Activated T-cell treated with anti-CD3 and anti-CD28 coated beads, Interleukin-2, amount 50 U/mL, for 72 hours (primary cell): Measurements from ENCODE around the gene ZNF860. TPM values are rescaled to one million over a fixed set of nuclear protein-coding genes. Genes with fewer than 3 reads are reported as not detected.
"Not testable (repeated sequence)": the region's sequence is repeated elsewhere in the genome, so short reads cannot be mapped to it uniquely, and the experiment has no call there.

Experiments
- ATAC-seq, 2 donors: fragments of 150-1000 bp; cut with Tn5 transposase; replicated peaks in 1 of 2; 2 replicates each; pipeline ENCODE4 v1.10.0; 2021; ENCODE audit warnings: moderate library complexity in 2 of 2, mild to moderate bottlenecking in 1 of 2
- DNase-seq, 2 donors: peaks; one replicate each; pipeline ENCODE4 v3.0.0; 2021 to 2022; ENCODE audit warnings: mixed read lengths in 1 of 2
- H3K27ac Mint-ChIP-seq: one replicate; pipeline ENCODE4 v1.8.0; 2022; ENCODE audit warnings: mild to moderate bottlenecking, moderate library complexity, mixed read lengths
- H3K27me3 Mint-ChIP-seq: one replicate; pipeline ENCODE4 v1.8.0; 2022; ENCODE audit warnings: low read depth, mixed read lengths
- H3K36me3 Mint-ChIP-seq, 2 donors: one replicate each; pipeline ENCODE4 v1.8.0; 2022; ENCODE audit warnings: mixed read lengths in 2 of 2, mild to moderate bottlenecking in 1 of 2; ENCODE audit not compliant: insufficient read depth in 2 of 2
- H3K4me1 Mint-ChIP-seq: one replicate; pipeline ENCODE4 v1.8.0; 2022; ENCODE audit warnings: low read depth, mixed read lengths
- H3K4me3 Mint-ChIP-seq, 2 donors: one replicate each; pipeline ENCODE4 v1.8.0; 2022; ENCODE audit warnings: mild to moderate bottlenecking in 2 of 2, mixed read lengths in 2 of 2, moderate library complexity in 2 of 2
- H3K9me3 Mint-ChIP-seq, 2 donors: one replicate each; pipeline ENCODE4 v1.8.0; 2022; ENCODE audit warnings: mixed read lengths in 2 of 2
- total RNA-seq, 2 donors: library from RNA; stranded (reverse); gene quantifications; one replicate each; pipeline ENCODE4 v1.2.3, GENCODE V29; 2022

The ZNF860 gene
- total RNA-seq, 2 donors from 2014 or later: 0.14 TPM; not detected in 1

DNA sequence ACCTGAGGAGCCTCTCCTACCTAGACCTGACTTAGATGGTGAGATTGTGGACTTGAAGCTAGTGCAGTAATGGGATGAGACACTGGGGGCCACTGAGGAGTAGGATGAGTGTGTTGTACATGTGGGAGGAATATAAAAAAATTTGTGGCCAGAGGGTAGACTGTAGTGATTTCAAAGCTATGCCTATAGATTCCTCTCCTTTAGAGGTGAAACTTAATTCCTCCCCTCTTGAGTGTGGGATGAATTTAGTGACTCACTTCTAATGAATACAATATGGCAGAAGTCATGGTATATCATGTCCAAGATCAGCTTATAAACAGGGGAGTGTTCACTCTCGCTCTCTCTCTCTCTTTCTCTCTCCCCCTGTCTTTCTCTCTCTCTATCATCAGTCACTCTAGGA, 6.7 kb downstream of the ZNF860 start:
- ATAC-seq (no peak), DNase-seq (no peak)
- no peak overlapping the region for H3K27ac Mint-ChIP-seq
- H3K27me3 Mint-ChIP-seq: peaks cover 5% of the 10 kb centered on the region
- H3K36me3 Mint-ChIP-seq: peaks cover 3 to 6% of the 10 kb centered on the region in 2 donors
- H3K4me1 Mint-ChIP-seq: no peaks in the 10 kb centered on the region
- peaks cover 3 to 4% of the 10 kb centered on the region in 2 donors for H3K9me3 Mint-ChIP-seq
- no peak overlapping the region for H3K4me3 Mint-ChIP-seq

DNA sequence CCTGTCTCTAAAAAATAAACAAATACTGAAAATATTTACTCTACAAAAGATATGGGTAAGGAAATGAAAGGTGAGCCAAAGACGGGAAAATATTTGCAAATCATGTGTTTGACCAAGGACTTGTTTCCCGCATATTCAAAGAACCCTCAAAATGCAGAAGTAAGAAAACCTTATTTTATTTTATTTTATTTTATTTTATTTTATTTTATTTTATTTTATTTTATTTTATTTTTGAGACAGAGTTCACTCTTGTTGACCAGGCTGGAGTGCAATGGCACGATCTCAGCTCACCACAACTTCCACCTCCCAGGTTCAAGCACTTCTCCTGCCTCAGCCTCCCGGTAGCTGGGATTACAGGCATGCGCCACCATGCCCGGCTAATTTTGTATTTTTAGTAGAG, 11.4 kb downstream of the ZNF860 start:
- H3K27me3 Mint-ChIP-seq: peaks cover 33% of the 10 kb centered on the region

DNA sequence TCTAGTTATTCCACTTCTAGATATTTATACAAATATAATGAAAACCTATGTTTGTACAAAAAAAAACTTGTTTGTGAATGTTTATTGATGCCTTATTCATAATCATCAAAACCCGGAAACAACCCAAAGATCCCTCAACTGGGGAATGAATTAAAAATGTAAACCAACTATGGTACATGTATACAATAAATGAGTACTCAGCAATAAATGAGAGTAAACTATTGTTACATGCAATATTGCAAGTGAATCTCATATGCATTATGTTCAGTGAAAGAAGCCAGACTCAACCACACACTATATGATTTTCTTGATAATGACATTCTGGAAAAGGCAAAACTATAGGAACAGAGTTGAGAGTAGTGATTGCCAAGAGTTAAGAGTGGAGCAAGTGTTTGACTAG, 12.3 kb downstream of the ZNF860 start:
- peaks cover 3 to 14% of the 10 kb centered on the region in 2 donors for H3K36me3 Mint-ChIP-seq
- H3K27ac Mint-ChIP-seq: no peak overlapping the region
- peaks cover 39% of the 10 kb centered on the region for H3K27me3 Mint-ChIP-seq
- H3K9me3 Mint-ChIP-seq: peaks cover 2 to 7% of the 10 kb centered on the region in 2 donors
- peaks cover 13% of the 10 kb centered on the region for H3K4me1 Mint-ChIP-seq
- DNase-seq (no peak), ATAC-seq (no peak)
- no peak overlapping the region for H3K4me3 Mint-ChIP-seq

More for the DNA sequence above, 11.4 kb downstream of the ZNF860 start:
- not testable (repeated sequence) for ATAC-seq, H3K27ac Mint-ChIP-seq, H3K9me3 Mint-ChIP-seq, DNase-seq, H3K4me3 Mint-ChIP-seq
- Mint-ChIP-seq H3K36me3 (peaks cover 5 to 16% of the 10 kb centered on the region in 2 donors), H3K4me1 (peaks cover 13% of the 10 kb centered on the region)

DNA sequence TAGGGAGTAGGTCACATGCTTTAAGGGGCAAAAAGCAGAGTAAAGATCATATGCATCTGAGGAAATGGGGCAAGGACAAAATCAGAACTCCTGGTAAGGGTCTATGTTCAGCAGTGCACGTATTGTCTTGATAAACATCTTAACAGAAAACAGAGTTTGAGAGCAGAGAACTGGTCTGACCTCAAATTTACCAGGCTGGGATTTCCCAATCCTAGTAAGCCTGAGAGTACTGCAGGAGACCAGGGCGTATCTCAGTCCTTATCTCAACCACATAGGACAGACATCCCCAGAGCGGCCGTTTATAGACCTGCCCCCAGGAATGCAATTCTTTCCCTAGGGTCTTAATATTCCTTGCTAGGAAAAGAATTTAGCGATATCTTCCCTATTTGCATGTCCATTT, 13.5 kb downstream of the ZNF860 start:
- not testable (repeated sequence) for ATAC-seq, H3K4me3 Mint-ChIP-seq

DNA sequence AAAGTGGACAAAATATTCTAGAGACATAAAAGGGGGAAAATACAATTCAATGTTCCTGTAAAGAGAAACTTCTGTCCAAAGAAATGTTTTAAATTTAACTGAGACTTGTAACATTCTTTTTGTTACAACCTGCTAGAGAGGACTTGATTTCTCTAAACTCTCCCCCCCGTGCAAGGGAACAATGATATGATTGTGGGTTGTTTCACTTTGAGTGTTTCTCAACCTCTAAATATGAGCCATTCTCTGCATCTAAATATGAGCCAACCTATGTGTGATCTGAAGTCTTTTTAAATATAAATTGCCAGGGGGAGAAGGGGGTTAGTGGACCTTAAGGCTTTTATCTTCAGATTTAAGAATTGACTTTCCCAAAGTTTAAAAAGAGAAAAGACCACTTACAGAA, 14.6 kb downstream of the ZNF860 start:
- ATAC-seq (peak; percentile 84 to 87), DNase-seq (peak; percentile 7 to 21)
- H3K36me3 Mint-ChIP-seq: peaks cover 3 to 14% of the 10 kb centered on the region in 2 donors
- H3K4me3 Mint-ChIP-seq: no peak overlapping the region
- peaks cover 2 to 7% of the 10 kb centered on the region in 2 donors for H3K9me3 Mint-ChIP-seq
- no peak overlapping the region for H3K27ac Mint-ChIP-seq
- H3K27me3 Mint-ChIP-seq: peaks cover 47% of the 10 kb centered on the region
- H3K4me1 Mint-ChIP-seq: peaks cover 22% of the 10 kb centered on the region

More for the DNA sequence above, 13.5 kb downstream of the ZNF860 start:
- Mint-ChIP-seq H3K36me3 (peaks cover 3 to 14% of the 10 kb centered on the region in 2 donors), H3K4me1 (peaks cover 15% of the 10 kb centered on the region), H3K27me3 (peaks cover 42% of the 10 kb centered on the region)
- DNase-seq, H3K9me3 Mint-ChIP-seq, H3K27ac Mint-ChIP-seq: not testable (repeated sequence)

DNA sequence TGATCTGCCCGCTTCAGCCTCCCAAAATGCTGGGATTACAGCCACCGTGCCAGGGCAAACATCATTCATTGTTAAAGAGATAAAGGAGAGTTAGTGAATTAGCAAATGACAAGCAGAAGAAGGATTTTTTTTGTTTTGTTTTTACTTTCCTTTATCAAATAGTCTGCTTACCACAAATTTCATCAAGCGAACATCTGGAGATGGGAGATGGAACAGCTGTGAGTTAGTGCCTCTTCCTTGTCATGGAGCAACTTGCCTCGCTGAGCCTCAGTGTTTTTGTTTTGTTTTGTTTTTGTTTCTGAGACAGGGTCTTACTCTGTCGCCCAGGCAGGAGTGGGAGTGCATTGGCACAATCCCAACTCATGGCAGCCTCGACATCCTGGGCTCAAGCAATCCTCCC, 15.9 kb downstream of the ZNF860 start:
- H3K27ac Mint-ChIP-seq: no peak overlapping the region
- DNase-seq (no peak), ATAC-seq (no peak)
- peaks cover 47% of the 10 kb centered on the region for H3K27me3 Mint-ChIP-seq
- peaks cover under 1 to 7% of the 10 kb centered on the region in 2 donors for H3K9me3 Mint-ChIP-seq
- H3K36me3 Mint-ChIP-seq: peaks cover 2 to 9% of the 10 kb centered on the region in 2 donors
- no peak overlapping the region for H3K4me3 Mint-ChIP-seq
- H3K4me1 Mint-ChIP-seq: peaks cover 22% of the 10 kb centered on the region

DNA sequence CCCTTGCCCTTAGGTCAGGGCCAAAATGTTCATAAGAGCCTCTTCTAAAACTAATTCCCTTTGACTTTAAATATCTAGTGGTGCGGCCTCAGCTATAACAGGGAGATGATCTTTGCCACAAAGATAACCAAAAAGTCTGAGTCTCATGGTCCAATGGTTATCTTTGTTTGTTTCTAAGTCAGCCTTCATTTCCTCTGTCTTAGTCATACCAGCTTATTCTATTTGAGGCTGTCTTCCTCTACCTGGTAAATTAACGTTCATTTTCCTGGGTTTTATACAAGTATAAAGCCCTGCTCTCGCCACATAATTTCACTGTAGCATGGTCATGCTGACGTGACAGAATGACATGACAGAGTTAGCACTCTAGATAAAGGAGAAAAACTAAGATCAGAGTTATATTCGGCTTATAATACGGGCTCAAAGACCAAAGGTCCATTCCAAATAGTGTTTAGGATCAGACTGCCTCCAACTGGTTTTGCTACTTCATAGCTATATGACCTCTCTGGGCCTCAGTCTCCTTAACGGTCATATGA, 18.4 kb downstream of the ZNF860 start:
- Mint-ChIP-seq H3K9me3 (peaks cover 0 to 3% of the 10 kb centered on the region in 2 donors), H3K4me1 (peaks cover 22% of the 10 kb centered on the region), H3K4me3 (no peak overlapping the region), H3K36me3 (no peaks in the 10 kb centered on the region), H3K27ac (no peak overlapping the region), H3K27me3 (peaks cover 47% of the 10 kb centered on the region)
- DNase-seq: no peak
- peak in 1 of 2 donors; percentile 48 for ATAC-seq

DNA sequence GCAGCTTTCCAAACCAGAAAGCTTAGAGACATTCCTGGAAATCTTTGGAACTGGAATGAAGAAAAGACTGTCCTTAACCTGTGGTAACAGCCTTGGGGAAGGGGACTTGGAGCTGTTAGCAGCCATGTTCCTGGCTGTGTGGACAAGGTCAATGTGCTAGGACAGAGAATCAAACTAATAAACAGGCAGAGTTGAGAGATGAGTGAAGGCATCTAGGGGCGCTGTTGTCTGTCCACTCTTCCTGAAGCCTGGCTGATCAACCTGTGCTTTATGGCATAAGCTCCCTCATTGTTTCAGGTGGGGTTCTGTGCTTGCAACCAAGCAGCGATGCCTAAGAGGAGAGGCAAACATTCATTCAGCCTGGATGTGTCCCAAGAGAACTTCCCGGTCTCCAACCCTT, 19.3 kb downstream of the ZNF860 start:
- DNase-seq: no peak
- peaks cover 0 to 3% of the 10 kb centered on the region in 2 donors for H3K9me3 Mint-ChIP-seq

DNA sequence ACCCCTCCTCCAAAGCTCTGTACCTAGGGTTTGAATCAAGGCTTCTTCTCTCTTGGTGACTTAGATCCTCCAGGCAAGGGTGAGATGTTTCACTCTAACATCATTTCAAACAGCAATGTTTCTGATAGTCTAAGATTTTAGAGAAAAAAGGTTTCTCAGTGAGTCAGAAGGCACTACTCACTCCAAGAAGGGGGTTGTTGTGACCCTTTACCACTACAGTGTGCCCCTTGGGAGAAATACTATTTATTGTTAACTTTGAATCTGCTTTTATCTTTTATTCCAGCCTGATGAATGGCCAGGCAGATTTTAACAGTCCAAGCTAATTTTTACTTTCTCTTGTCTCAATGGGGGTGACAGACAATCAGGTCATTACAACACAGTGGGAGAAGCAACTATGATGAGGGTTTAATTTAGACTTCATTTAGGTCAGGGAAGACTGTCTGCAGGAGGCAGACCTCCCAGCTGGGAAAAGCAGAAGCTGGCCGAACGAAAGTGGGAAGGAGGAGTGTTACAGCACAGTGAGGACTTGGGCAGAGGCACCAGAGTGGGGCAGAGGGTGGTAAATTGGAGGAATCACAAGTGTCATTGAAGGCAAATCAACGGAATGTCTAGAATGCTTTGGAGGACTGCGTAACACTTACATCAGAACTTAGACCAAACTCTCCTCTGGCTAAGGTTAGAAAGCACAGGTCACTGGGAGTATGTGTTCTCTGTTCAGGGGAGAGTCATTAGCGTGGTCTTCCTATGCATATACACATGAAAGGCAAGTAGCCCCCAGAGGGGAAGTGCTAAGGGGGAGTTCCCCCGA, 21.2 kb downstream of the ZNF860 start:
- peaks cover 9% of the 10 kb centered on the region for H3K4me1 Mint-ChIP-seq
- ATAC-seq: no peak
- H3K27me3 Mint-ChIP-seq: peaks cover 35% of the 10 kb centered on the region

More for the DNA sequence above, 19.3 kb downstream of the ZNF860 start:
- ATAC-seq: no peak
- Mint-ChIP-seq H3K27ac (no peak overlapping the region), H3K4me3 (no peak overlapping the region), H3K4me1 (peaks cover 19% of the 10 kb centered on the region), H3K27me3 (peaks cover 46% of the 10 kb centered on the region), H3K36me3 (no peaks in the 10 kb centered on the region)

DNA sequence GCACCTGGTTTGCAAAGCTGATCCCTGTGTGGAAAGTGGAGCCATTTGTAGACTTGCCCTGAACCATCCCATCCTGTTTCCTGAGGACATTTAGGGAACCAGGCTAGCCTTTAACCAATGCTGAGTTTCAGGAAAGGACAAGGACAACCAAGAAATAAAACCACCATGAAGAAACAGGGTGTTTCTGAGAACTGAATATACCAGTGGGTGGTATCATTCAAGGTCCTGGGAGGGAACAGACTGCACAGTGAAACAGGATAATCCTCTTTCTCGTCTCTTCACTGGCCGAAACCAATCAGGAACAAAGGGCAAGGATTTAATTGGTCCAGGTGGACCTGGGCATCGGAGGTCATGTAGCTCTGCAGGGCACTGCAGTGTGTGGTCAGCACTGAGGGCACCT, 21.8 kb downstream of the ZNF860 start:
- no peak for ATAC-seq
- peaks cover 0 to 3% of the 10 kb centered on the region in 2 donors for H3K9me3 Mint-ChIP-seq
- no peak overlapping the region for H3K27ac Mint-ChIP-seq
- H3K27me3 Mint-ChIP-seq: peaks cover 31% of the 10 kb centered on the region
- no peak for DNase-seq
- H3K4me3 Mint-ChIP-seq: no peak overlapping the region
- H3K36me3 Mint-ChIP-seq: no peaks in the 10 kb centered on the region
- H3K4me1 Mint-ChIP-seq: peaks cover 9% of the 10 kb centered on the region

More for the DNA sequence above, 21.2 kb downstream of the ZNF860 start:
- H3K27ac Mint-ChIP-seq: no peak overlapping the region
- H3K36me3 Mint-ChIP-seq: no peaks in the 10 kb centered on the region
- H3K9me3 Mint-ChIP-seq: peaks cover 0 to 3% of the 10 kb centered on the region in 2 donors
- no peak for DNase-seq
- no peak overlapping the region for H3K4me3 Mint-ChIP-seq

DNA sequence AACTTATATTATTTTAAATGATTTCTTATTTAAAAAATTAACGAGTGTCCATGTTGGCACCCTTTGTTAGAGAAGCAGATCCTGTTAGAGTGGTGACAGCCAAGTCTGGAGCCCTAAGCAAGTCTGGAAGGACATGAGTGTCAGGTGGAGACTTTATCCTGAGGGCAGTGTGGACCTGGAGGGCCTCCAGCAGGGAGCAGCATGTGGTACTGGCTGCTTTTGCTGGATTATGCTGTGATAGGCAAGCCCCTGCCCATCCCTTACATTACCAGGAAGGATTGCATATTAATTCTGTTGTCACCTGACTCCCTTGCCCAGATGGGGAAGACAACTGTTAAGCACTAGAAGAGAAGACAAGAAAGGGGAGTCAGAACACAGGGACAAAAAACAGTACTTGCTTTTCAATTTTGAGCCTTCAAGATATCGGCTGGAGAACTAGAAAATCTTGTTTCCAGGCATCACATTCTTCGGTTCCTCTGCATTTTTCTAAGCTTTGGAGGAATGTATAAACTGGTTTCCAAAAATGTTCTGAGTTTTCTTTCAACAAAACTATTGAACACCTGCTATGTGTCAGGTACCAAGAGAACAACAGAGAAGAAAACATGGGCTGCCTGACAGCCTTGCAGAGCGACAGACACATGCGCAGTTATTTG, 22.7 kb downstream of the ZNF860 start:
- no peaks in the 10 kb centered on the region for H3K9me3 Mint-ChIP-seq
- H3K27me3 Mint-ChIP-seq: peaks cover 24% of the 10 kb centered on the region
- no peak for ATAC-seq
- H3K4me1 Mint-ChIP-seq: peaks cover 9% of the 10 kb centered on the region
- H3K4me3 Mint-ChIP-seq: no peak overlapping the region
- DNase-seq: no peak
- no peak overlapping the region for H3K27ac Mint-ChIP-seq
- H3K36me3 Mint-ChIP-seq: no peaks in the 10 kb centered on the region

DNA sequence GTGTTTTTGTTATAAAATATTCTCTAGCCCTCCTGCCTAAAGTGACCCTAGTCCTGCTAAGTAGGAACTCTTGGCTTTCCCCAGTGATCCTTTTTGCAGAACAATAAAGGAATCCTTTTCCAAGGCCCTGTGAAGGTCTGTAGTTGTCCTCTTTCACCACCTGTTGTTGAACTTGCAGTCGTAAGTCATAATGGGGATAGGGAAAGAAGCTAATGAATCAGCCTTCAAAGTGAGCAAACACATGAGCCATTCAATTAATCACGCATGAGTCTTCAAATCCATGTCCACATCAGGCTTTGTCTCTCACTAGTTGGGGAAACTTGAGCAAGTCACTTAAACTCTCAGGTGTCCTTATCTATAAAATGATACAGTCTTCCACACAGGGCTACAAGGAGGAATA, 27.6 kb downstream of the ZNF860 start:
- ATAC-seq: no peak
- Mint-ChIP-seq H3K36me3 (peaks cover 0 to 3% of the 10 kb centered on the region in 2 donors), H3K27me3 (peaks cover 33% of the 10 kb centered on the region), H3K4me3 (no peak overlapping the region), H3K27ac (no peak overlapping the region), H3K9me3 (peaks cover 0 to 1% of the 10 kb centered on the region in 2 donors), H3K4me1 (peaks cover 5% of the 10 kb centered on the region)
- no peak for DNase-seq

DNA sequence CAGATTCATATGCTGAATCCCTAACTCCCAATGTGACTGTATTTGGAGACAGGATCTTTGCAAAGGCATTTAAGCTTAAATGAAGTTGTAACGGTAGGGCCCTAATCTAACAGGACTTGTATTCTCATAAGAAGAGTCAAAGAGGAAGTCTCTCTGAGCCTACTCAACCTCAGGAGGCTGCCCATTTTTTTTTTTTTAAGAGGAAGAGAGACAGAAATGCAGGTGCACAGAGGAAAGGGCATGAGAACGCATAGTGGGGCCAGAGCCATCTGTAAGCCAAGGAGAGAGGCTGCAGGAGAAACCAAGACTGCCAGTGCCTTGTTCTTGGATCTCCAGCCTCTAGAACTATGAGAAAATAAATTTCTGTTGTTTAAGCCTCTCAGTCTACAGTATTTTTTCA, 28.4 kb downstream of the ZNF860 start:
- peaks cover 5% of the 10 kb centered on the region for H3K4me1 Mint-ChIP-seq
- peaks cover 0 to 3% of the 10 kb centered on the region in 2 donors for H3K36me3 Mint-ChIP-seq
- no peak for DNase-seq
- no peak overlapping the region for H3K4me3 Mint-ChIP-seq
- no peak overlapping the region for H3K27ac Mint-ChIP-seq
- H3K9me3 Mint-ChIP-seq: peaks cover 0 to 1% of the 10 kb centered on the region in 2 donors
- peaks cover 33% of the 10 kb centered on the region for H3K27me3 Mint-ChIP-seq
- no peak for ATAC-seq
